K562 (cell line): ENCODE results near the gene PKP1. TPM values are rescaled to one million over a fixed set of nuclear protein-coding genes. Genes with fewer than 3 reads are reported as not detected.

Source experiments
- ATAC-seq: fragments of 200-7000 bp; cut with Tn5 transposase; 3 replicates; pipeline ENCODE4 v1.9.1; 2020; ENCODE audit warnings: moderate library complexity
- BruUV-seq: library from RNA; stranded (reverse); fragments of 400-500 nt; replicated peaks from 2 replicates; lab custom pipeline; 2021; lab: Mats Ljungman, UMichigan
- CTCF ChIA-PET: fragments of 300-600 bp; formaldehyde crosslinking; extraction: SDS; loops from one replicate; lab custom pipeline; 2021; ENCODE audit warnings: low intra/inter-chr PET ratio; lab: Yijun Ruan, JAX
- POLR2A ChIA-PET: fragments of 300-600, 350-650 bp; sonication (Branson Sonifier 250); formaldehyde crosslinking; extraction: SDS; loops from one replicate; lab custom pipeline; 2021; ENCODE audit warnings: antibody characterized with exemption, inconsistent platforms; lab: Yijun Ruan, JAX
- DNase-seq, 4 experiments: peaks; one replicate each; pipeline versions ENCODE4 v3.0.0 to v3.0.0-alpha.2; 2011 to 2018; ENCODE audit warnings: low spot score in 3 of 4, mixed read lengths in 3 of 4; ENCODE audit errors: extremely low read depth in 1 of 4
- FAIRE-seq: peaks from 2 replicates; lab custom pipeline; 2011; peaks lifted over from hg19 to GRCh38; lab: Jason Lieb, UNC
- H2AFZ ChIP-seq: 2 replicates; pipeline ENCODE4 v1.6.0; 2011; ENCODE audit warnings: low read depth, low read length, control low read depth, inconsistent platforms
- H3K27ac ChIP-seq: fragments of 200-600 bp; 3 replicates; pipeline ENCODE4 v1.8.0; 2011; ENCODE audit warnings: low read depth, mild to moderate bottlenecking, control low read depth, inconsistent platforms, low read length, moderate library complexity, mixed read lengths; ENCODE audit errors: extremely low read depth
- H3K27me3 ChIP-seq, 2 experiments: fragments of 300-600 bp in 1 of 2; 2 replicates in 1 of 2; 3 replicates in 1 of 2; pipeline versions ENCODE4 v1.6.0 to v1.8.0; 2011; ENCODE audit warnings: inconsistent platforms in 2 of 2, low read length in 2 of 2, mild to moderate bottlenecking in 1 of 2, mixed read lengths in 1 of 2, moderate library complexity in 1 of 2; ENCODE audit not compliant: control insufficient read depth in 2 of 2, insufficient read depth in 2 of 2
- H3K36me3 ChIP-seq: fragments of 300-600 bp; 3 replicates; pipeline ENCODE4 v1.8.0; 2011; ENCODE audit warnings: mild to moderate bottlenecking, low read length, inconsistent platforms; ENCODE audit not compliant: control insufficient read depth, insufficient read depth
- H3K4me1 ChIP-seq, 2 experiments: fragments of 200-600 bp in 1 of 2; replicated peaks in 1 of 2; 2 replicates in 1 of 2; 3 replicates in 1 of 2; pipeline versions ENCODE4 v1.5.1 to v1.8.0; 2011; ENCODE audit warnings: inconsistent platforms in 2 of 2, low read length in 2 of 2, mild to moderate bottlenecking in 1 of 2, mixed read lengths in 1 of 2, moderate library complexity in 1 of 2; ENCODE audit not compliant: control insufficient read depth in 2 of 2, insufficient read depth in 2 of 2
- H3K4me2 ChIP-seq: 2 replicates; pipeline ENCODE4 v1.6.1; 2011; ENCODE audit warnings: low read length, control low read depth, inconsistent platforms, mixed read lengths; ENCODE audit not compliant: insufficient read depth
- H3K4me3 ChIP-seq: fragments of 200-600 bp; sonication (generic), shearing (Covaris generic); 2 replicates; pipeline ENCODE4 v1.5.1; 2016; ENCODE audit warnings: control low read depth, inconsistent platforms
- H3K79me2 ChIP-seq: fragments of 200-600 bp; 3 replicates; pipeline ENCODE4 v1.8.0; 2011; ENCODE audit warnings: low read length, inconsistent platforms; ENCODE audit not compliant: control insufficient read depth, insufficient read depth
- H3K9ac ChIP-seq, 2 experiments: 2 replicates each; pipeline versions ENCODE4 v1.6.0 to v1.6.1; 2011; ENCODE audit warnings: low read depth in 2 of 2, low read length in 2 of 2, control low read depth in 1 of 2, inconsistent platforms in 1 of 2, mild to moderate bottlenecking in 1 of 2, mixed read lengths in 1 of 2; ENCODE audit not compliant: insufficient read depth in 1 of 2
- H3K9me1 ChIP-seq: one replicate; pipeline ENCODE4 v1.6.0; 2011; ENCODE audit warnings: inconsistent platforms, mild to moderate bottlenecking, low read length, moderate library complexity; ENCODE audit not compliant: control insufficient read depth, insufficient read depth
- H3K9me3 ChIP-seq: replicated peaks from 2 replicates; pipeline ENCODE4 v1.5.1; 2011; ENCODE audit warnings: low read depth, low read length, inconsistent platforms; ENCODE audit not compliant: control insufficient read depth, insufficient read depth
- H4K20me1 ChIP-seq: replicated peaks from 2 replicates; pipeline ENCODE4 v1.6.1; 2011; ENCODE audit warnings: low read length, inconsistent platforms, mixed read lengths; ENCODE audit not compliant: control insufficient read depth, insufficient read depth
- BRF1 ChIP-seq: IDR thresholded peaks from 3 replicates; pipeline ENCODE4 v1.6.1; 2011; ENCODE audit warnings: borderline replicate concordance, mild to moderate bottlenecking; ENCODE audit not compliant: insufficient read length; ENCODE audit errors: extremely low read depth
- KLF6 ChIP-seq: fragments of 250-450 bp; sonication (Bioruptor Pico); IDR thresholded peaks from 2 replicates; pipeline ENCODE4 v1.4.0; 2020; ENCODE audit warnings: mild to moderate bottlenecking, moderate library complexity, borderline replicate concordance
- MAZ ChIP-seq, 2 experiments: fragments of 450-650 bp in 1 of 2; sonication (generic) in 1 of 2; formaldehyde crosslinking; IDR thresholded peaks in 1 of 2; conservative IDR thresholded peaks in 1 of 2; 2 replicates each; pipeline versions ENCODE4 v1.4.0 to v1.5.0; 2020; ENCODE audit warnings: mild to moderate bottlenecking in 1 of 2, missing genetic modification reagents in 1 of 2
- PHB2 ChIP-seq: fragments of 450-650 bp; IDR thresholded peaks from 2 replicates; pipeline ENCODE4 v1.6.1; 2017; ENCODE audit warnings: low read depth
- SNIP1 ChIP-seq: fragments of 450-650 bp; IDR thresholded peaks from 2 replicates; pipeline ENCODE4 v1.7.1; 2017; ENCODE audit warnings: low read depth, mild to moderate bottlenecking
- ZNF253 ChIP-seq: fragments of 250-450 bp; sonication (Bioruptor Pico); conservative IDR thresholded peaks from 2 replicates; pipeline ENCODE4 v1.6.1; 2021; ENCODE audit warnings: mild to moderate bottlenecking
- WGBS: fragments of 100-300 bp; shearing (Covaris generic); methylation state at CpG from one replicate; pipeline ENCODE4 v1.1.6; 2016; ENCODE audit warnings: low coverage, mixed read lengths; ENCODE audit not compliant: insufficient coverage; ENCODE audit errors: missing lambda C conversion rate; 5-methylcytosine and 5-hydroxymethylcytosine counted together
- in situ Hi-C: fragments of 300-500 bp; cut with MboI; formaldehyde crosslinking; loops from 4 replicates; pipeline ENCODE4 v1.15.0; 2018; ENCODE audit warnings: inconsistent platforms, mixed read lengths
- intact Hi-C: fragments of 100-400 bp; cut with micrococcal nuclease; formaldehyde crosslinking; loops from 2 replicates; pipeline ENCODE4 v1.14.2; 2022
- polyA plus RNA-seq, 8 experiments: library from polyadenylated mRNA; depleted of rRNA in 4 of 8; stranded (reverse) in 5 of 8; unstranded in 3 of 8; fragments of >200 nt; fragmentation: Nextera tagmentation in 2 of 8; fragmentation: Illumina TruSeq in 1 of 8; extraction: Ambion mirVana in 2 of 8; extraction: Trizol in 1 of 8; gene quantifications; 2 replicates each; pipeline versions ENCODE4 v1.2.1 to v1.2.3, GENCODE V29; 2011 to 2014; ENCODE audit warnings: inconsistent platforms in 1 of 8, missing spikeins in 1 of 8
- total RNA-seq, 7 experiments: library from RNA; depleted of rRNA in 6 of 7; stranded (reverse); fragments of >200 nt in 6 of 7; fragmentation: Illumina TruSeq in 2 of 7; extraction: Trizol in 2 of 7; gene quantifications; 2 replicates each; pipeline versions ENCODE4 v1.2.1 to v1.2.3, GENCODE V29; 2011 to 2021; ENCODE audit warnings: low replicate concordance in 1 of 7
- TF ChIP-seq, protein P1 (sequence below): IDR thresholded peaks from 2 replicates; pipeline ENCODE4 v1.6.1; 2011; ENCODE audit warnings: borderline replicate concordance, low read depth, mild to moderate bottlenecking, moderate library complexity, low read length; ENCODE audit not compliant: insufficient read depth, poor library complexity, severe bottlenecking
- TF ChIP-seq, protein P2 (sequence below): fragments of 250-450 bp; sonication (Bioruptor Pico); IDR thresholded peaks from 2 replicates; pipeline ENCODE4 v1.9.0; 2021; ENCODE audit warnings: mild to moderate bottlenecking
- TF ChIP-seq, protein P3 (sequence below): fragments of 450-650 bp; IDR thresholded peaks from 2 replicates; pipeline ENCODE4 v1.6.1; 2016; ENCODE audit warnings: missing biosample characterization, missing genetic modification characterization
- TF ChIP-seq, protein P4 (sequence below), 2 experiments: fragments of 250-450 bp in 1 of 2; fragments of 450-650 bp in 1 of 2; sonication (Bioruptor Pico) in 1 of 2; IDR thresholded peaks; 2 replicates each; pipeline versions ENCODE4 v1.6.1 to v1.8.0; 2016 to 2021; ENCODE audit warnings: mild to moderate bottlenecking in 2 of 2, moderate library complexity in 2 of 2, missing compliant biosample characterization in 1 of 2, missing genetic modification characterization in 1 of 2

Gene PKP1
- total and polyA plus RNA-seq, 9 of the 15 experiments (the other 6 are each of a cell fraction or from before 2014, with no cell fraction given): not detected

DNA sequence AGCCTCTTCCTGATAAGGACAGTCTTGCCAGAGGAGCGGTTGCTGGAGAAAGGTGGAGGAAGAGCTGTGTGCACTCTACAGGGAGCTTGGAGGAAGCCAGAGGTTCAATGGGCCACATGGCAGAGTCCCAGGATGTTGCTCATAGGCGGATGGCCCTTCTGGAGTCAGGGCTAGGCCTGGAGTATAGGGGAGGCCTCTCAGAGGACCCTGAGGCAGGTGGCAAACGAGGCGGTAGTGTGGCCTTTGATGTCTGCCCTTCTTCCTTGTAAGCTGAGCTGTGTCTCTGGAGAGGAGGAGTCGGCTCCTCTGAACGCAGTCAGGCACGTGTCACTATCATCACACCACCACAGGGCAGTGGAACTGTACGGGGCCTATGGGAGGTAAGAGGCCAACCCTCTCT is 8.6 kb downstream of the PKP1 start:
- TF ChIP-seq SNIP1 (no peak), BRF1 (no peak), ZNF253 (CRISPR knock-in tag) (no peak), MAZ (CRISPR knock-in tag; conservative IDR thresholded peaks at IDR 0.05 in 1 of 2, IDR thresholded peaks at IDR 0.05 in 1 of 2) (no peak), KLF6 (CRISPR knock-in tag) (no peak), PHB2 (no peak)
- TF ChIP-seq, protein P1, sequence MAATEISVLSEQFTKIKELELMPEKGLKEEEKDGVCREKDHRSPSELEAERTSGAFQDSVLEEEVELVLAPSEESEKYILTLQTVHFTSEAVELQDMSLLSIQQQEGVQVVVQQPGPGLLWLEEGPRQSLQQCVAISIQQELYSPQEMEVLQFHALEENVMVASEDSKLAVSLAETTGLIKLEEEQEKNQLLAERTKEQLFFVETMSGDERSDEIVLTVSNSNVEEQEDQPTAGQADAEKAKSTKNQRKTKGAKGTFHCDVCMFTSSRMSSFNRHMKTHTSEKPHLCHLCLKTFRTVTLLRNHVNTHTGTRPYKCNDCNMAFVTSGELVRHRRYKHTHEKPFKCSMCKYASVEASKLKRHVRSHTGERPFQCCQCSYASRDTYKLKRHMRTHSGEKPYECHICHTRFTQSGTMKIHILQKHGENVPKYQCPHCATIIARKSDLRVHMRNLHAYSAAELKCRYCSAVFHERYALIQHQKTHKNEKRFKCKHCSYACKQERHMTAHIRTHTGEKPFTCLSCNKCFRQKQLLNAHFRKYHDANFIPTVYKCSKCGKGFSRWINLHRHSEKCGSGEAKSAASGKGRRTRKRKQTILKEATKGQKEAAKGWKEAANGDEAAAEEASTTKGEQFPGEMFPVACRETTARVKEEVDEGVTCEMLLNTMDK: no peak
- TF ChIP-seq, protein P2, sequence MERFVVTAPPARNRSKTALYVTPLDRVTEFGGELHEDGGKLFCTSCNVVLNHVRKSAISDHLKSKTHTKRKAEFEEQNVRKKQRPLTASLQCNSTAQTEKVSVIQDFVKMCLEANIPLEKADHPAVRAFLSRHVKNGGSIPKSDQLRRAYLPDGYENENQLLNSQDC (CRISPR knock-in tag): no peak
- TF ChIP-seq, protein P3, sequence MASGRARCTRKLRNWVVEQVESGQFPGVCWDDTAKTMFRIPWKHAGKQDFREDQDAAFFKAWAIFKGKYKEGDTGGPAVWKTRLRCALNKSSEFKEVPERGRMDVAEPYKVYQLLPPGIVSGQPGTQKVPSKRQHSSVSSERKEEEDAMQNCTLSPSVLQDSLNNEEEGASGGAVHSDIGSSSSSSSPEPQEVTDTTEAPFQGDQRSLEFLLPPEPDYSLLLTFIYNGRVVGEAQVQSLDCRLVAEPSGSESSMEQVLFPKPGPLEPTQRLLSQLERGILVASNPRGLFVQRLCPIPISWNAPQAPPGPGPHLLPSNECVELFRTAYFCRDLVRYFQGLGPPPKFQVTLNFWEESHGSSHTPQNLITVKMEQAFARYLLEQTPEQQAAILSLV (tag): no peak
- TF ChIP-seq, protein P4, sequence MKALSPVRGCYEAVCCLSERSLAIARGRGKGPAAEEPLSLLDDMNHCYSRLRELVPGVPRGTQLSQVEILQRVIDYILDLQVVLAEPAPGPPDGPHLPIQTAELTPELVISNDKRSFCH (CRISPR knock-in tag; IDR thresholded peaks at IDR 0.05): no peak
- TF ChIP-seq, protein P4 (tag; IDR thresholded peaks at IDR 0.05): no peak
- peaks cover 16% of the 10 kb centered on the region for H4K20me1 ChIP-seq
- 0% methylated on average over 8 of the region's 8 CpGs for WGBS
- CTCF ChIA-PET: no interaction called here
- no peak overlapping the region for H3K9ac ChIP-seq
- intact Hi-C loops (no loop called here), in situ Hi-C loops (no loop called here)
- FAIRE-seq: no peak
- H3K27me3 ChIP-seq: peaks cover 41 to 74% of the 10 kb centered on the region in 2 experiments
- no peak overlapping the region for H3K4me2 ChIP-seq
- H3K9me3 ChIP-seq: no peaks in the 10 kb centered on the region
- no peak for DNase-seq
- POLR2A ChIA-PET: interaction anchor here (0.5 kb wide), 1 partner anchor 76 kb away, joined by 4 read pairs; no protein-coding TSS in a partner anchor
- H3K27ac ChIP-seq: no peak overlapping the region
- ATAC-seq: peak; percentile 28; the same call in 1 of the 3 replicates
- no peaks in the 10 kb centered on the region for H3K79me2 ChIP-seq
- no peak overlapping the region for H3K4me3 ChIP-seq
- no peaks in the 10 kb centered on the region for H3K36me3 ChIP-seq
- no TSS peak for BruUV-seq
- H3K9me1 ChIP-seq: no peaks in the 10 kb centered on the region
- no peak overlapping the region for H2AFZ ChIP-seq
- H3K4me1 ChIP-seq: no peaks in the 10 kb centered on the region
